H7 (cell line): ENCODE data around the gene GTF3C5. TPM values are rescaled to one million over a fixed set of nuclear protein-coding genes. Genes with fewer than 3 reads are reported as not detected.
"Not testable (repeated sequence)": the region's sequence is repeated elsewhere in the genome, so short reads cannot be mapped to it uniquely, and the experiment has no call there.

Source experiments
- DNase-seq: peaks from one replicate; pipeline ENCODE4 v3.0.0; 2012
- H3K27me3 ChIP-seq: 2 replicates; pipeline ENCODE4 v1.6.0; 2011; ENCODE audit warnings: mild to moderate bottlenecking, low read length; ENCODE audit not compliant: control insufficient read depth, insufficient read depth
- H3K36me3 ChIP-seq: replicated peaks from 2 replicates; pipeline ENCODE4 v1.5.1; 2011; ENCODE audit warnings: low read length; ENCODE audit not compliant: control insufficient read depth, insufficient read depth
- H3K4me3 ChIP-seq: 2 replicates; pipeline ENCODE4 v1.5.1; 2011; ENCODE audit warnings: low read depth, mild to moderate bottlenecking, control low read depth, low read length, moderate library complexity; ENCODE audit not compliant: insufficient read depth
- total RNA-seq: library from RNA; depleted of rRNA; stranded (reverse); fragments of >200 nt; shearing (Covaris generic); gene quantifications from 2 replicates; pipeline ENCODE4 v1.2.3, GENCODE V29; 2014

The GTF3C5 gene
- total RNA-seq, 1 experiment from 2014 or later, result 131 TPM

DNA sequence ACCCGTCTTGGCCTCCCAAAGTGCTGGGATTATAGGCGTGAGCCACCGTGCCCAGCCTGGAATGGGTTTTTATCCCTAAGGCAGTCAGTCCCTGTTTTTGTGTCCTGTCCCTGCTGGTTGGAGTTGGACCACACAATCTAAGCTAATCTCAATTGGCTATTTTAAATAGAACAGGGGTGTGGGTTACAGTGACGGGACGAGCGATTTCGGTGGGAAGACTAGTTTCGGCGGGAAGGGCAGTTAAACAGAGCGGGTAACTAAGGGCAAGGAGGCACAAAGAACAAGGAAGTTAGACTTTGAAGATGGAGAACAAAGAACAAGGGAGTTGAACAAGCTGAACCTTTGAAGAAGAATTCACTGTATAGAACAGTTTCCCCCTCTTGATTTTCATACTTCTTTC lies 1.4 kb downstream of the GTF3C5 start:
- Histone ChIP-seq H3K4me3 (no peak overlapping the region), H3K36me3 (no peaks in the 10 kb centered on the region; the same call in 1 of the 2 replicates), H3K27me3 (no peaks in the 10 kb centered on the region)
- no peak for DNase-seq

DNA sequence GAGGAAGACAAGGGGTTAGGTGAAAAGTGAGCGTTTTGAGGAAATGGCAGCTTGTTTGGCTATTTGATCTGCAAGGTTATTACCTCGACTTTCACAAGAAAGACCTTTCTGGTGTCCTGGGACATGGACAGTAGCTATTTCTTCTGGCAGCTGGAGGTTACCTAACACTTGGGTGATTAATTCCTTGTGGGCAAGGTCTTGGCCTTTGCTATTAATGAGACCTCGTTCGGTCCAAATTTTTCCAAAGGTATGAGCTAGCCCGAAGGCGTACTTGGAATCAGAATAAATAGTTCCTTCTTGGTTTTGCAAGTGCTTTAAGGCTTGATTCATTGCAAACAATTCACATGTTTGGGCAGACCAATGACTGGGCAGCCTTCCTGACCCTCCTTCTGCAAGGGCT lies 4.9 kb downstream of the GTF3C5 start:
- DNase-seq, result no peak
- Histone ChIP-seq H3K36me3 (no peaks in the 10 kb centered on the region; the same call in 1 of the 2 replicates), H3K4me3 (no peak overlapping the region), H3K27me3 (no peaks in the 10 kb centered on the region)

DNA sequence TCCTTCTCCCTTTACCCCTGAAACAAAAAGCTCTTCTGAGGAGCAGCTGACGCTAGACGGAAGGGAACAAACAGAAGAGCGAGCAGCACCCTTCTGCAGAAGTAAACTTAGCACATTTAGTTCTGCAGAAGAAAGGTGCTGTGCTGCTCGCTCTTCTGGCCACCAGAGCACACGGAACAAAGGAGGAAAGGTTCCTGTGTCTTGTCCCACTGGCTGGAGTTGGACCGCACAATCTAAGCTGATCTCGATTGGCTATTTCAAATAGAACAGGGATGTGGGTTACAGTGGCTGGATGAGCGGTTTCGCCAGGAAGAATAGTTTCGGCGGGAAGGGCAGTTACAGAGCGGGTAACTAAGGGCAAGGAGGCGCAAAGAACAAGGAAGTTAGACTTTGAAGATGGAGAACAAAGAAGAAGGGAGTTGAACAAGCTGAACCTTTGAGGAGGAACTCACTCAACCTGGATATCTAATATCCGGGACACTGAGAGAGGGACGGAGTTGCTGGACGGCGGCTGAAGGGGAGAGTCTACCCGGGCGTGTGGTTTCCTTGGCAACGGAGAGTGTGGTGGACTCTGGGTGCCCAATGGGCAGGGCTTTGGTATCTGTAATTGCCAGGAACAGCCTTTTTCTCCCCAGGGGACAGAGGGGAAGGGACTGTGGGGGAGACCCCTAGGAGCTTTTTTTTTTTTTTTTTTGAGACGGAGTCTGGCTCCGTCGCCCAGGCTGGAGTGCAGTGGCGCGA lies 7.1 kb downstream of the GTF3C5 start:
- Histone ChIP-seq H3K27me3 (no peaks in the 10 kb centered on the region), H3K4me3 (no peak overlapping the region), H3K36me3 (peaks cover 9% of the 10 kb centered on the region)
- no peak for DNase-seq

DNA sequence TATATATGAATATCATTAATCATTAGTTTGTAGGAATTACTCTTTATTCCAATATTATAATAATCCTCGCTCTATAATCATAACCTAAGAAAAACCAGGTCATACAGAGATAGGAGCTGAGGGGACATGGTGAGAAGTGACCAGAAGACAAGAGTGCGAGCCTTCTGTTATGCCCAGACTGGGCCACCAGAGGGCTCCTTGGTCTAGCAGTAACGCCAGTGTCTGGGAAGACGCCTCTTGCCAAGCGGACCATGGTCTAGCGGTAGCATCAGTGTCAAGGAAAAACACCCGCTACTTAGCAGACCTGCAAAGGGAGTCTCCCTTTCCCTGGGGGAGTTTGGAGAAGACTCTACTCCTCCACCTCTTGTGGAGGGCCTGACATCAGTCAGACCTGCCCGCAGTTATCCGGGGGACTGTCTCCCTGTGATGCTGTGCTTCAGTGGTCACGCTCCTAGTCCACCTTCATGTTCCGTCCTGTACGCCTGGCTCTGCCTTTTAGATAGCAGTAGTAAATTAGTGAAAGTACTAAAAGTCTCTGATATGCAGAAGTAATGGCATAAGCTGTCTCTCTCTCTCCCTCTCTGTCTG lies 10.2 kb downstream of the GTF3C5 start:
- not testable (repeated sequence) for DNase-seq, H3K4me3 ChIP-seq, H3K27me3 ChIP-seq
- H3K36me3 ChIP-seq, result peaks cover 23% of the 10 kb centered on the region

DNA sequence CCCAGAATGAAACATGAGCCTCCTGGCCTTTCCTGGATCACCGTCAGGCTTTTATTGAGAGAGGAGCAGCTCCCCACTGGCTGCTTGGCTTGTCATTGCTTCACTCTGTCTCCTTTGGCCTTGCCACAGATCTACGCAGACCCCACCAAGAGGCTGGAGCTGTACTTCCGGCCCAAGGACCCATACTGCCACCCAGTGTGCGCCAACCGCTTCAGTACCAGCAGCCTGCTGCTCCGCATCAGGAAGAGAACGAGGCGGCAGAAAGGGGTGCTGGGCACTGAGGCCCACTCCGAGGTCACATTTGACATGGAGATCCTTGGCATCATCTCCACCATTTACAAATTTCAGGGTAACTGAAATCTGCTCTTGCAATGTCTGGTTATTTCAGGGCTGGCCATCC lies 11.2 kb downstream of the GTF3C5 start:
- Histone ChIP-seq H3K27me3 (no peaks in the 10 kb centered on the region), H3K36me3 (peaks cover 31% of the 10 kb centered on the region), H3K4me3 (no peak overlapping the region)
- no peak for DNase-seq

DNA sequence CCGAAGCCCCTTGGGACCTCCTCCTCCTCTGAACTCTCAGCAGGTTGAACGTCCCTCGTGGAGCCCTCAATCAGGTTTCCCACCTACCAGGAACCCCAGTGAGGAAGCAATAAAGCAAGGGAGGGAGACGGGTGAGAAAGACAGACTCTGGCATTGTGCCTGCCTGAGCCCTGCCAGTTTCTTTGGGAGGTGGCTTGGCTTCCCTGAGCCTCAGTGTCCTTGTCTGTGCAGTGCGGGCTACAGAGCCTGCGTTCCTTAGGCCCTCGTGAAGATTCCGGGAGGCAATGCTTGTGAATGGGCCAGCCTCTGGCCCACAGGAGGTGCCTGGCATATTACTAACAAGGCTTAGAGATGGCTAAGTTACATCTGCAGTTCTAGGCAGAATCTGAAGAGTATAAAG lies 11.9 kb downstream of the GTF3C5 start:
- Histone ChIP-seq H3K36me3 (peaks cover 32% of the 10 kb centered on the region), H3K4me3 (no peak overlapping the region), H3K27me3 (no peaks in the 10 kb centered on the region)
- no peak for DNase-seq

DNA sequence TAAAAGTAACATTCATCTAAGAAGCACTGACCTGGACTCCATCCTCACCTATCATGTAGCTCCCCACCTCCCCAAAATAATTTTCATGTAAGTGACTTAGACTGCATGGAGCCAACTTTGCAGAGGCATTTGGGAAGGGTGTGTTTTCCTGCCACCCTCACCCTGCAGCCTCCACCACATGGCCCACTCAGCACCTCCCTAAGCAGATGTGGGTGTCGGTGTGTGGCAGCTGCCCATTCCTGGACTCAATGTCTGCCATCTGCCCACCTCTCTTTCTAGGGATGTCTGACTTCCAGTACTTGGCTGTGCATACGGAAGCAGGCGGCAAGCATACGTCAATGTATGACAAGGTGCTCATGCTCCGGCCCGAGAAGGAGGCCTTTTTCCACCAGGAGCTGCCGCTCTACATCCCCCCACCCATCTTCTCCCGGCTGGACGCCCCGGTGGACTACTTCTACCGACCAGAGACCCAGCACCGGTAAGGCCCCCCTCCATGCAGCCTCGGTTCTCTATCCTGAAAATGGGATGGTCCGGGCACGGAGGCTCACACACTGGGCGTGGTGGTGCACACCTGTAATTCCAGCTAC lies 12.7 kb downstream of the GTF3C5 start:
- Histone ChIP-seq H3K4me3 (no peak overlapping the region), H3K27me3 (no peaks in the 10 kb centered on the region), H3K36me3 (peaks cover 32% of the 10 kb centered on the region)
- no peak for DNase-seq

DNA sequence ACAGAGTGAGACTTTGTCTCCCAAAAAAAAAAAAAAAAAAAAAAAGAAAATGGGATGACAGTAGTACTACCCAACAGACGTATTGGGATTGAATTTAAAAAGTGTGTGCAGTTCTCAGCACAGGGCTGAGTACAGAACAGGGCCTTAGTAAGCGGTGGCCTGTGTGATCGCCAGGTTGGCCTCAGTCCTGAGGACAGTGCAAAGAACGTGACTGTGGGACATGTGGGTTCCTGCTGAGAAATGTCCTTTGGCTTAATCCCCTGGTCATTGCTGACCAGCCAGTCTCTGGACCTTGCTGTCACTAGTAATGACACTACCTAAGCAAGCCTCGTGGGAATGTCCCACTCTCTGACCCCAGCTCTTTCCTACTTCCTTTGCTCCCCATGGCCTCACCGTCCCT lies 13.3 kb downstream of the GTF3C5 start:
- DNase-seq, result no peak
- Histone ChIP-seq H3K36me3 (peaks cover 35% of the 10 kb centered on the region), H3K4me3 (no peak overlapping the region), H3K27me3 (no peaks in the 10 kb centered on the region)

DNA sequence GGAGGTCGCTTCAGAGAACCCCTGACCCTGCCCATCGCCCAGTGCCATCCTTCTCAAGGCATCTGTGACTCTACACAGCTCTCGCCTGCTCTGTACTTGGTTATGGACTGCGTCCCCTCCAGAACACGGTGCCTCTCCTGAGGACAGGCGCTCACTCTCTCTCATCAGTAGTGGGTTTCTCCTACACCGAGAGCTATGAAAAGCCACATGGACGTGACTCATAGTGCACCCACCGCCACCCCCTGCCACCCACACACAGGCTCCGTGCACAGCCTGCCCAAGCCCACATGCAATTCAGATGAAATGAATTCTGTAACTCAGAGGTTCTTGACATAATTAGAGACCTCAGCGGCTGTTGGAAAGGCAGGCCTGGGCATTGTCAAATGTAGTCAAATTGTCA lies 13.9 kb downstream of the GTF3C5 start:
- H3K36me3 ChIP-seq, result peaks cover 35% of the 10 kb centered on the region
- DNase-seq, result no peak
- no peaks in the 10 kb centered on the region for H3K27me3 ChIP-seq
- H3K4me3 ChIP-seq, result no peak overlapping the region

DNA sequence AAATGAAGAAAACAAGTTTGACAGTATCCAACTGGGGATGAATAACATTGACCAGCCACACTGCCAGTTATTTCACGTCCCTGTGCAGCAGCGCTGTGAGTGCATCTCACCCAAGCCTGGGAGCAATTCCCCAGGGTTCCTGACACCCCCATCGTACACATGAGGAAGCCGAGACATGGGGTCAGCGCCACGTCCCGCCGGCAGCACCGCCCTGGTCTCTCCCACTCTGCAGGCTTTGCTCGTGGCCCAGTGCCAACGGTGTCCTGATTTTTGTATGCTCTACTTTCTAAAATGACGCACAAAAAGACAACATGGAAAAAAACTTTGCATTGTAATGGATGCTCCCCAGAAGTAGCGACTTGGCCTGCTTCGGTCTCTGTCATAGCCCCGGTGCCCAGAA lies 14.3 kb downstream of the GTF3C5 start:
- no peak overlapping the region for H3K4me3 ChIP-seq
- no peak for DNase-seq
- no peaks in the 10 kb centered on the region for H3K27me3 ChIP-seq
- peaks cover 37% of the 10 kb centered on the region for H3K36me3 ChIP-seq

DNA sequence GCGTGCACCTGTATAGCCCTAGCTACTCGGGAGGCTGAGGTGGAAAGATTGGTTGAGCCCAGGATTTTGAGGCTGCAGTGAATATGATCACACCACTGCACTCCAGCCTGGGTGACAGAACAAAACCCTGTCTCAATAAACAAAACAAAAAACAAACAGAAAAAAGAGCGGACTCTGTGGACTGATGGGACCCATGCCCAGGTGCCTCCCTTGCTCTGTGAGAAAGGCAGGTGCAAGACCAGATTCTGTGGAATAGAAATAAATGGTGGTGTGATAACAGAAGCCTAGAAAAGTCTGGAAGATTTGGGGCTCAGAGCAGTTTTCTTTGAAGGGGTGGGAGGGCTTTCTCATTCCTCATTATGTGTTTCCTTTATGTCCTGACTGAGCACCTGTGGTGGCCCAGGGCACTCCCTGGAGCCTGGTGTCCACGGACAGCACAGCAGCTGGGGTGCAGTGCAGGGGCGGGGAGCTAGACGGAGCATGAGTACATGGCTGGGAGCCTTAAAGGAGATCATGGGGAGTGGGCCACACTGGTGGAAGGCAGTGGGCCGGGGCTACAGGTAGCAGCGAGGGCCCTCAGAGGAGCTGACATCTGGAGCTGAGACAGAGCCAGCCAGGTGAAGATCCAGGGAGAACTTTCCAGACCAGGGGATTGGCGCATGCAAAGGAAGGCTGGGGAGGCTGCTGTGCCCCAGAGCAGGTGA lies 15.6 kb downstream of the GTF3C5 start:
- Histone ChIP-seq H3K27me3 (no peaks in the 10 kb centered on the region), H3K4me3 (no peak overlapping the region), H3K36me3 (peaks cover 43% of the 10 kb centered on the region)
- DNase-seq, result no peak

DNA sequence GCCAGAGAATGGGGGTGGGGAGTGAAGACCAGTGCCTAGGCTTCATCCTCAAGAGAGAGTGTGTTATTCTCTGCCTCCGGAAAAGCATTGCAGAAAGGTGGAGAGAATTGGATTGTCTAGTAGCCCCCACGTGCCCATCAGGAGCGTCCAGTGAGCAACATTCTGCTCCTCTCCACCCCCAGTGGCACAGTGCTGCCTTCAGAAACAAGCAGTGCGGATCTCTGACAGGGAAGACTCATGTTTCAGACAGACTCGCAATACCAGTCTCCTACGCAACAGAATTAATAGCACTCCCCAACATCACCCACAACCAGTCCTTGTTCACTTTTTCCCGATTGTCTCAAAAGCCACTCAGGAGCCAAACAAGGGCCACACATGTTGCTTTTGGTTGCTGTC lies 16.1 kb downstream of the GTF3C5 start:
- no peak for DNase-seq
- Histone ChIP-seq H3K36me3 (peaks cover 47% of the 10 kb centered on the region), H3K27me3 (no peaks in the 10 kb centered on the region), H3K4me3 (no peak overlapping the region)

DNA sequence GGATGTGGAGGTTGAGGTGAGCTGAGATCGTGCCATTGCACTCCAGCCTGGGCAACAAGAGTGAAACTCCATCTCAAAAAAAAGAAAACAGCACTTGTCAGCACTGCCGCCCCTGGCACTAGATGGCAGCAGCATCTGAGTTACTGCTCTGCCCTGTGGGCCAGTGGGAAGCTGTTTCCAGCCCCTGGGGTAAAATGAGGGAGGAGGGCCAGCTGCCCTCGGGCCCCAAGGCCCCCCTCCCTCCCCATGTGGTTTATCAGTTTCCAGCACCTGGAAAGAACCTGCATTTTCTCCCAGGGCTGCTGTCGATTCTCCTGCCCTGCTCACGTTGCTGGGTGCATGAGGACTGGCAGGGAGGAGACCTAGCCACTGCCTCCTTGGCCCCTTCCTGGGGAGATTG lies 17.8 kb downstream of the GTF3C5 start:
- Histone ChIP-seq H3K4me3 (no peak overlapping the region), H3K36me3 (peaks cover 37% of the 10 kb centered on the region), H3K27me3 (no peaks in the 10 kb centered on the region)
- peak; percentile 88 for DNase-seq

DNA sequence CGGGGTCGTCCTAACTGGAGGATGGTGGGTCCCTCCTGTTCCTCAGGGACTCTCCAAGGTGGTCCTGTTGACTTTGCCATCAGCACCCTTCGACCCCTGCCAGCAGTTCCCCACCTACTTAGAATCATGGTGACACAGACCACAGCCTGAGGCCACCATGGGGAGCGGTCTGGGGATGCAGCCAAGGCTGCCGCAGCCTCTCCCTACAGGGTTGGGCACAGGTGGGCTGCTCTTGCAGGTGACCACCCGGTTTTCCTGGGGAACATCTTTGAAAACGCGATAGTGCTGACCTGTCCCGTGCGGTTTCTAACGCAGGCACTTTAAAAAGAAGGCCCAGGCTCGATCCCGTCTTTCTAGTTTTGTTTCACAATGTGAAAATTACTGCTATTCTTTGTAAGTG lies 18.2 kb downstream of the GTF3C5 start:
- H3K36me3 ChIP-seq, result peaks cover 36% of the 10 kb centered on the region

DNA sequence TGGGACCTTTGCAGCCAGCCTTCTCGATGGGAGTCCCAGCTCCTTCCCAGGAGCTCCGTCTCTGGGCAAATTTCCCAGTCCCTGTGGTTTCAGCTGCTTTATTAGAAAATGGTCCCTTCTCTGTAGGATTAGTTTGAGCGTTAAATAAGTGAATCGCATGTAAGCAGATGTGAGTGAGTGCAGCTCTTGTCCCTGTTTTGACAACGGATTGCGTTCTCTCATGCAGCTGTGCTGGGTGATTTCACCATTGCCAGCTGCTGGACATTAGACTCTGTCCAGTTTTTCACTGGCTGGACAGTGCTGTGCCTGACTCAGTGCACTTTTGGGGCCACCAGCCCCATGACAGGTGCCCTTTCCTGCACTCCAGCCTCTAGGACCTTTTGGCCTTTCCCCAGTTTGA lies 19.3 kb downstream of the GTF3C5 start:
- H3K36me3 ChIP-seq, result peaks cover 33% of the 10 kb centered on the region
- no peaks in the 10 kb centered on the region for H3K27me3 ChIP-seq
- H3K4me3 ChIP-seq, result no peak overlapping the region
- no peak for DNase-seq

More for the DNA sequence above, 18.2 kb downstream of the GTF3C5 start:
- no peak overlapping the region for H3K4me3 ChIP-seq
- H3K27me3 ChIP-seq, result no peaks in the 10 kb centered on the region
- no peak for DNase-seq
